Activated CD4-positive, alpha-beta T cell treated with anti-CD3 and anti-CD28 coated beads, Interleukin-2, amount 10 ng/mL, durations not matched to agents 7 days and 5 days (primary cell): ENCODE data around the gene GATA3. TPM values are rescaled to one million over a fixed set of nuclear protein-coding genes. Genes with fewer than 3 reads are reported as not detected.
A peak's percentile ranks its signal among the peaks of the same experiment; 100 is the strongest.

Source experiments
- CTCF ChIA-PET: fragments of 350-600 bp; sonication (Branson Sonifier 250); formaldehyde crosslinking; loops from one replicate; lab custom pipeline; 2021; ENCODE audit warnings: antibody characterized with exemption; lab: Charles Lee
- POLR2A ChIA-PET: fragments of 350-600 bp; sonication (Branson Sonifier 250); formaldehyde crosslinking; loops from one replicate; lab custom pipeline; 2021; ENCODE audit warnings: antibody characterized with exemption; lab: Charles Lee
- DNase-seq: peaks from one replicate; pipeline ENCODE4 v3.0.0-alpha.2; 2020
- H3K27ac Mint-ChIP-seq: one replicate; pipeline ENCODE4 v1.8.0; 2021; ENCODE audit warnings: mild to moderate bottlenecking, moderate library complexity, mixed read lengths
- H3K27me3 Mint-ChIP-seq: one replicate; pipeline ENCODE4 v1.8.0; 2021; ENCODE audit warnings: mixed read lengths
- H3K36me3 Mint-ChIP-seq: one replicate; pipeline ENCODE4 v1.8.0; 2021; ENCODE audit warnings: low read depth, mixed read lengths
- H3K4me1 Mint-ChIP-seq: one replicate; pipeline ENCODE4 v1.8.0; 2021; ENCODE audit warnings: mixed read lengths
- H3K4me3 Mint-ChIP-seq: one replicate; pipeline ENCODE4 v1.8.0; 2021; ENCODE audit warnings: mild to moderate bottlenecking, moderate library complexity, mixed read lengths
- H3K9me3 Mint-ChIP-seq: one replicate; pipeline ENCODE4 v1.8.0; 2021; ENCODE audit warnings: mixed read lengths
- total RNA-seq, 2 experiments: library from RNA; stranded (reverse); gene quantifications; one replicate each; pipeline ENCODE4 v1.2.3, GENCODE V29; 2021

Gene GATA3
- total RNA-seq, 2 experiments from 2014 or later, result 48.1 to 52.0 TPM

DNA sequence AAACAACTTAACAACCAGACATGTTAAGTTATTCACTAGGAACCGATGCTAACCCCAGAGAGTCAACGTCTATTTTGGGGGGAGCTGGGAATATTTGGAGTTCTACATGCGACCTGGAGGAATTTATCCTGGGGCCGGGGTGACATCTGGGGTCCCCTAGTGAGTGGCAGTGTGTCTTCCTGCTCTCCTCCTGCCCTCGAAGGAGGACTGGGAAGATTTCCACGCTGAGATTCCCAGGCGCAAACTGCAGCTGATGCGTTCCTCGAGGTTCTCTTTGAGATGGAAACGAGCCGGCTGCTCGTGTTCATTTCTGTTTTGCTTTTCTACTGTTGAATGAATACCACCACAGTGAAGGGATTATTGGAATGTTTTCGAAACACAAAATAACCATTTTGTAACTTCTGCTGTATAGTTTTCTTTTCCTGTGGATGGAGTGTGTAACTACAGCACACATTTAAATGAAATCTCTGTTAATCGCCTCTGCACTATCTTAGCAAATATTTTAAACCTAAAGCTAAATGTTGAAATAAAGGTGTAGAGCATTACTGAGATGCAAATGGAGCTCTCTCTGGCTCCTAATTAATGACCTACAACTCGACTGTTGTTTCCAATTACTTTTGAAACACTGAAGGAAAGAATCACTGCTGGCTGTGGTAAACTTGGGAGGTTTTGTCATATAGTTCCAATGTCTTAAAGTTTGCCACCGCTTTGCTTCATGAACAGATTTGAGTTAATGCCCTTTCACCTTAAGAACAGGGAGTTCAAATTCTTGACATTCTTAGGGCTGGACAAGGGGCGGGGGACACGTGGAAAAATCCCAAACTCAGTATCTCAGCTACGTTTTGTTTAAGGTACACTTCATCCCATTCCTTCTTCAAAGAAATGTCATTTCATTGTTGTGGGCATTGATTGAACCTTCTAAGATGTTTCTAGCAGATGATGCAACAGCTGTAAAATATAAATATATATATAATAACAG, 21.1 kb downstream of the GATA3 start:
- H3K4me1 Mint-ChIP-seq, result peaks cover 37% of the 10 kb centered on the region
- H3K9me3 Mint-ChIP-seq, result no peaks in the 10 kb centered on the region
- DNase-seq, result no peak
- peaks cover 59% of the 10 kb centered on the region for H3K36me3 Mint-ChIP-seq
- no peak overlapping the region for H3K4me3 Mint-ChIP-seq
- H3K27me3 Mint-ChIP-seq, result no peaks in the 10 kb centered on the region
- H3K27ac Mint-ChIP-seq, result no peak overlapping the region
- ChIA-PET POLR2A (no interaction called here), CTCF (interaction anchor here (0.6 to 2.3 kb wide), 4 partner anchors 9 to 263 kb away, joined by 3 to 9 read pairs (median 3); no protein-coding TSS in a partner anchor)

DNA sequence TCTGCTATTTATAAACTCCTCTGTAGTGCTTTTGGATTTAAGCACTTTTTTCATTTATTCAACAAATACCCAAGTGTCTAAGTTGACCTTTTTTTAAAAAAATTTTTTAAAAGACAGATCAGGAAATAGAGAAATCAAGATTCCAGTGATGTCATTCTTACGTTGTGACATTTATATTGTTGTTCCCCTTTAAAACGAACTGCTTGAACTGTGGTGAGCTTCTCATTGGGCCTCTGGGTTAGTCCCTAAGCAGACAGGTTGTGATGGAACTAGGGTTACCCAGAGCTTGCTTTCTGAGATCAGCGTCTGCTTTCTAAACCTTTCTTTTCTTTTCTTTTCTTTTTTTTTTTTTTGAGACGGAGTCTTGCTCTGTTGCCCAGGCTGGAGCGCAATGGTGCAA, 22.4 kb downstream of the GATA3 start:
- H3K27me3 Mint-ChIP-seq, result no peaks in the 10 kb centered on the region
- ChIA-PET CTCF (interaction anchor here (0.9 kb wide), 1 partner anchor 16 kb away, joined by 4 read pairs; no protein-coding TSS in a partner anchor), POLR2A (no interaction called here)
- no peaks in the 10 kb centered on the region for H3K9me3 Mint-ChIP-seq
- H3K27ac Mint-ChIP-seq, result no peak overlapping the region
- H3K4me1 Mint-ChIP-seq, result peaks cover 25% of the 10 kb centered on the region
- H3K4me3 Mint-ChIP-seq, result no peak overlapping the region
- no peak for DNase-seq
- H3K36me3 Mint-ChIP-seq, result peaks cover 55% of the 10 kb centered on the region

DNA sequence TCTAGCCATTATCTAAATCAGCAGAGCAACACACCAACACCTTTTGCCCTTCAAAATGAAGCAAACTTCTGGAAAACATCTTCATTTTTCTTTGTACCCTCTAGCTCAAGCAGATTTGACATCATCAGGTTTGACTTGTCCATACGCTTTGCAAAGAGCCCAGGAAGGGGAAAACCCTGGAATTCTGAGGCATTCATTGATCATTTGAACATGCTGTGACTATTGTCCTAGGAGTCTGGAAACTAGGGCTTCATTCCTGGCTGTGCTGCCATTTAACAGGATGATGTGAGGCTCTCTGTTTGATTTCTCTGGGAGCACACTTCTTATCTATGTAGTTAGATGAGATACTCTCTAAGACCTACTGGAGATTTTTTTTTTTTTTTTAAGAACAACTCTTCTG, 23.5 kb downstream of the GATA3 start:
- Mint-ChIP-seq H3K9me3 (no peaks in the 10 kb centered on the region), H3K27ac (no peak overlapping the region), H3K36me3 (peaks cover 50% of the 10 kb centered on the region), H3K27me3 (no peaks in the 10 kb centered on the region), H3K4me1 (peaks cover 19% of the 10 kb centered on the region), H3K4me3 (no peak overlapping the region)
- POLR2A ChIA-PET, result no interaction called here
- no peak for DNase-seq
- CTCF ChIA-PET, result interaction anchor here (0.6 to 0.7 kb wide), 2 partner anchors 135 to 1148 kb away, joined by 3 to 6 read pairs; no protein-coding TSS in a partner anchor

DNA sequence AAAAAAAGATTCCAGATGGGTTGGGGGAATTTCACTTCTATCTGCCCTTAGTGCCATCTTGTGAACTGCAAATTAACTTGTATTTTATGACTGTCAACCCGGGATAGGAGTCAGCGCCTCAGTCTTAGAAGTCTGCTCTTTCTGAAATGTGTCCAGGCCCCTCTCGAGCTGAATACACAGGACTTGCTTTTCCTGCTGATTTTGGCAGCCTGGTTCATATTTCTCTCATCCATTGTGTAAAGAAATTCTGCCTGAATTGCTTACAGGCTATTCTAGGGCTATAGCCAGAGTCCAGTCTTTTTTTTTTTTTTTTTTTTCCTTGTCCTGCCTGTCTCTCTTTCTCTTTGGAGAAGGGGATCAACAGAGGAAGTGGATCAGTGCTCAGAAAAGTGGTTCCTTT, 24.6 kb downstream of the GATA3 start:
- H3K27ac Mint-ChIP-seq, result no peak overlapping the region
- H3K9me3 Mint-ChIP-seq, result no peaks in the 10 kb centered on the region
- CTCF ChIA-PET, result interaction anchor here (0.6 to 1.3 kb wide), 2 partner anchors 19 to 178 kb away, joined by 4 to 6 read pairs; no protein-coding TSS in a partner anchor
- no peaks in the 10 kb centered on the region for H3K27me3 Mint-ChIP-seq
- peaks cover 41% of the 10 kb centered on the region for H3K36me3 Mint-ChIP-seq
- peaks cover 12% of the 10 kb centered on the region for H3K4me1 Mint-ChIP-seq
- no peak for DNase-seq
- no peak overlapping the region for H3K4me3 Mint-ChIP-seq
- POLR2A ChIA-PET, result no interaction called here

DNA sequence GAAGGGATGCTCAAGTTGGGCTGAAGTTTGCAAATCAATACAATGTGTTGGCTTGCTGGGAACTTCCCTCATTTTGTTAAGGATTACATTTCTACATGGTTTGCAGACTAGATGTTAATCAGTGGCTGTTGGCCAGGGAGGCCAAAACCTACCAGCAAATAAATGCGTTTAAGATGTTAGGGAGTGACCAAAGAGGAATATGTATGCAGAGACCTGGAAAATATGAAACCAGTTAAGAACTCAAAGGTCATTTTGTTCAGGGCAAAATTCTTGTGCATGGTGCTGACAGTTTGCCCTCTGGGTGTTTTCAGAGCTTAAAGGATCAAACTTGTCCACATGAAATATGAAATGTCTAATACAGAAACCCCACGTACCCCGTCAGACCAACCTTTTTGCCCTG, 30.3 kb downstream of the GATA3 start:
- Mint-ChIP-seq H3K4me1 (peaks cover 24% of the 10 kb centered on the region), H3K27me3 (no peaks in the 10 kb centered on the region), H3K4me3 (no peak overlapping the region), H3K36me3 (peaks cover 25% of the 10 kb centered on the region), H3K9me3 (no peaks in the 10 kb centered on the region), H3K27ac (no peak overlapping the region)
- ChIA-PET POLR2A (no interaction called here), CTCF (interaction anchor here (1.3 kb wide), 1 partner anchor 10 kb away, joined by 3 read pairs; no protein-coding TSS in a partner anchor)
- DNase-seq, result no peak

GRCh38 chr10:8085251-8085650, 30.8 kb downstream of the GATA3 start:
- no peak overlapping the region for H3K27ac Mint-ChIP-seq
- H3K9me3 Mint-ChIP-seq, result no peaks in the 10 kb centered on the region
- CTCF ChIA-PET, result interaction anchor here (1.3 kb wide), 1 partner anchor 10 kb away, joined by 3 read pairs; no protein-coding TSS in a partner anchor
- no peak for DNase-seq
- H3K4me1 Mint-ChIP-seq, result peaks cover 26% of the 10 kb centered on the region
- H3K27me3 Mint-ChIP-seq, result no peaks in the 10 kb centered on the region
- H3K36me3 Mint-ChIP-seq, result peaks cover 25% of the 10 kb centered on the region
- POLR2A ChIA-PET, result no interaction called here
- H3K4me3 Mint-ChIP-seq, result no peak overlapping the region

DNA sequence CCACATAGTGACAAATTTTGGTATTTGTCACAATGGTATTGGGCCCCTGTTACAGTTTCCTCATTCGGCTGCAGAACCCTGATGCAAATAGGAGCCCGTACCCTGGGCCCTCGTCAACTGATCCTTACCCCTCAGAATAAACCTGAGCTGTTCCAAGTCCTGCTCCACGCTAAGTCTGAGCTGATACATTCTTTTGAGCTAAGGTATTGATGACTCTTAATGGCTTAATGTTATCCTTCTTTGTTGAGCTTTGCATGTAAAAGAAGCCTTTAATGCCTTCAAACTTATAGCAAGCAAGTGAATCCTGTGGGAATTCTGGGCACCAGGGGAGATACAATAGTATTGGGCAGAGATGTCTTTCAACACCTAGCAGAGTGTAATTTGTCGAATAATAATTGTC, 31.8 kb downstream of the GATA3 start:
- ChIA-PET POLR2A (no interaction called here), CTCF (interaction anchor here (0.6 kb wide), 2 partner anchors 16 to 20 kb away, joined by 3 read pairs; no protein-coding TSS in a partner anchor)
- Mint-ChIP-seq H3K36me3 (peaks cover 22% of the 10 kb centered on the region), H3K4me1 (peaks cover 28% of the 10 kb centered on the region), H3K27me3 (no peaks in the 10 kb centered on the region), H3K4me3 (no peak overlapping the region), H3K27ac (no peak overlapping the region), H3K9me3 (peaks cover 2% of the 10 kb centered on the region)
- DNase-seq, result no peak

DNA sequence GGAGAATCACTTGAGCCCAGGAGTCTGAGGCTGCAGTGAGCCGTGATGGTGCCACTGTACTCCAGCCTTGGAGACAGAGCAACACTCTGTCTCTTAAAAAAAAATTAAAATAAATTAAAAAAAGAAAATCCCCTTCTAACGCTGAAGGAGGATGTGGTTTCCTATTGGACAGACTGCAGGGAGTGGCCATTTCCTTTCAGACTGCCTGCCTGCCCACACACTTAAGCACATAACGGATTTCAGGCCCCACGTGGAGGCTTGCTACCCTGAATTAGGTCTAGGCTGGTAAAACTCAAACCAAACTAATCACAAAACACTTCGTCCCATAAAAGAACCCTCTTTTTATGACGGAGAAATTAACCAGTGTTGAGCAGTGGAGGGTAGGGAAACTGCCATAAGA, 34.0 kb downstream of the GATA3 start:
- POLR2A ChIA-PET, result no interaction called here
- no peaks in the 10 kb centered on the region for H3K27me3 Mint-ChIP-seq
- DNase-seq, result peak; percentile 61
- peak overlapping the region; percentile 88 for H3K27ac Mint-ChIP-seq
- H3K9me3 Mint-ChIP-seq, result peaks cover 2% of the 10 kb centered on the region
- no peak overlapping the region for H3K4me3 Mint-ChIP-seq
- peaks cover 30% of the 10 kb centered on the region for H3K4me1 Mint-ChIP-seq
- peaks cover 16% of the 10 kb centered on the region for H3K36me3 Mint-ChIP-seq
- CTCF ChIA-PET, result no interaction called here

- H3K4me3 Mint-ChIP-seq, result no peak overlapping the region
- peak overlapping the region; percentile 50 for H3K27ac Mint-ChIP-seq
- peaks cover 35% of the 10 kb centered on the region for H3K4me1 Mint-ChIP-seq
- ChIA-PET POLR2A (no interaction called here), CTCF (no interaction called here)
- H3K9me3 Mint-ChIP-seq, result peaks cover 2% of the 10 kb centered on the region
- H3K27me3 Mint-ChIP-seq, result no peaks in the 10 kb centered on the region
- no peak for DNase-seq
- peaks cover 16% of the 10 kb centered on the region for H3K36me3 Mint-ChIP-seq
Measured at GRCh38 chr10:8092428-8092827, 37.9 kb downstream of the GATA3 start.

DNA sequence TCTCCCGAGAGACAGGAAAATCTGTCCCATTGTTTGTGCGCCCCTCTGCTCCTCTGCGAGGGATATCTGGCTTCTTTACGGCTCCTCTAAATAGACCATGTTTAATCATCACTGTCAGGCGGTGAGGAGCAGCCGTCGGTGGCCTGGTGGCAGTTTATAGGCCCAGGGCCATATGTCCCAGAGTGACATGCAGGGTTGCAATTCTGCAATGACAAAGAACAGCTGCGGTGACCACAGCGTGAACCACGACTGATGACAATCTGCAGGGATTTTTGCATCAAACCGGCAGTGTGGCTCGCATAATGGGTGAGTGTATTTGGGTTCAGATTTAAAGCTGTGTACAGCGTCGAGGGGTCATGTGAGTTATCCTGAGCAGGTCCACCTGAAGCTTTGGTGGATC, 41.5 kb downstream of the GATA3 start:
- Mint-ChIP-seq H3K36me3 (peaks cover 9% of the 10 kb centered on the region), H3K27me3 (no peaks in the 10 kb centered on the region), H3K9me3 (no peaks in the 10 kb centered on the region), H3K4me3 (no peak overlapping the region), H3K4me1 (peaks cover 14% of the 10 kb centered on the region), H3K27ac (no peak overlapping the region)
- ChIA-PET POLR2A (no interaction called here), CTCF (no interaction called here)
- DNase-seq, result no peak

- Mint-ChIP-seq H3K9me3 (no peaks in the 10 kb centered on the region), H3K4me3 (no peak overlapping the region), H3K27me3 (peaks cover 2% of the 10 kb centered on the region), H3K27ac (no peak overlapping the region), H3K4me1 (peaks cover 16% of the 10 kb centered on the region), H3K36me3 (peaks cover 9% of the 10 kb centered on the region)
- DNase-seq, result no peak
- ChIA-PET POLR2A (no interaction called here), CTCF (interaction anchor here (0.6 to 1.7 kb wide), 3 partner anchors 16 to 90 kb away, joined by 3 to 4 read pairs (median 4); no protein-coding TSS in a partner anchor)
Measured at GRCh38 chr10:8096931-8097330, 42.4 kb downstream of the GATA3 start.

DNA sequence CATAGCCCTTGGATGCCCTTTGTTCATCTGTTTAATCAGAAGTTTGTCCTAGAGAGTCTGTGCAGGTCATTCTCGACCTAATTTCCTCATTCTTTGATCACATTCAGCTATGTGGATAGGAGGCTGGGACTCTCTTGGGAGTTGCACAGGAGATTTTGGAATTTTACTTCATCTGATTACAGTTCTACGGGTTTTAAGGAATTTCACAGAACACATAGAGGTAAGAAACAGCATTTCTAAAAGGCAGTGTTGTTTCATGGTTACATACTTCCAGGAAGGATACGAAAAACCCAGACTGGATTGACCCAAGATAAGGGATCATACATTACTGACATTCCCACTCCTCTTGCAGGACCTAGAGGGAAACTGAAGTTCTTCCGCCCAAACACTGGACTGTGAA, 45.9 kb downstream of the GATA3 start:
- CTCF ChIA-PET, result no interaction called here
- POLR2A ChIA-PET, result no interaction called here
- H3K4me1 Mint-ChIP-seq, result peaks cover 6% of the 10 kb centered on the region

More for the DNA sequence above, 45.9 kb downstream of the GATA3 start:
- H3K27me3 Mint-ChIP-seq, result peaks cover 2% of the 10 kb centered on the region
- DNase-seq, result no peak
- no peak overlapping the region for H3K4me3 Mint-ChIP-seq
- H3K27ac Mint-ChIP-seq, result no peak overlapping the region
- H3K36me3 Mint-ChIP-seq, result peaks cover 5% of the 10 kb centered on the region
- H3K9me3 Mint-ChIP-seq, result no peaks in the 10 kb centered on the region
